G401 (cell line): Measurements from ENCODE around the gene CASD1. TPM values are rescaled to one million over a fixed set of nuclear protein-coding genes. Genes with fewer than 3 reads are reported as not detected.

ENCODE experiments used
- DNase-seq: peaks from one replicate; pipeline ENCODE4 v3.0.0-alpha.2; 2015; ENCODE audit warnings: low spot score
- in situ Hi-C: cut with HindIII; loops from 2 replicates; pipeline ENCODE4 v1.10.0; 2016; ENCODE audit warnings: low sequenced_read_pairs, mixed read lengths
- total RNA-seq: library from RNA; depleted of rRNA; stranded (reverse); fragments of >200 nt; shearing (Covaris generic); gene quantifications from 2 replicates; pipeline ENCODE4 v1.2.3, GENCODE V29; 2014

Gene CASD1
- total RNA-seq, 1 experiment from 2014 or later: 22.3 TPM

- in situ Hi-C loops: no loop called here
- peak; percentile 68 for DNase-seq
Observed at GRCh38 chr7:94510582-94511496, 1.2 kb downstream of the CASD1 start.

- DNase-seq: peak; percentile 44
- in situ Hi-C loops: no loop called here
Observed at GRCh38 chr7:94511718-94512117, 2.1 kb downstream of the CASD1 start.

- no peak for DNase-seq
- in situ Hi-C loops: no loop called here
Observed at GRCh38 chr7:94512735-94513564, 3.3 kb downstream of the CASD1 start.

- no peak for DNase-seq
- in situ Hi-C loops: no loop called here
Observed at GRCh38 chr7:94513565-94513860, 3.9 kb downstream of the CASD1 start.

- DNase-seq: peak; percentile 11
- in situ Hi-C loops: no loop called here
Observed at GRCh38 chr7:94514140-94514889, 4.7 kb downstream of the CASD1 start.

- in situ Hi-C loops: no loop called here
- no peak for DNase-seq
Observed at GRCh38 chr7:94514917-94515316, 5.3 kb downstream of the CASD1 start.

- in situ Hi-C loops: no loop called here
- no peak for DNase-seq
Observed at GRCh38 chr7:94525923-94526322, 16.3 kb downstream of the CASD1 start.

- no peak for DNase-seq
- in situ Hi-C loops: no loop called here
Observed at GRCh38 chr7:94529516-94529915, 19.9 kb downstream of the CASD1 start.

- in situ Hi-C loops: no loop called here
- DNase-seq: no peak
Observed at GRCh38 chr7:94530109-94530508, 20.5 kb downstream of the CASD1 start.

GRCh38 chr7:94532676-94533075 is 23.1 kb downstream of the CASD1 start:
- no peak for DNase-seq
- in situ Hi-C loops: no loop called here

- no peak for DNase-seq
- in situ Hi-C loops: no loop called here
Observed at GRCh38 chr7:94540428-94540827, 30.8 kb downstream of the CASD1 start.

- no peak for DNase-seq
- in situ Hi-C loops: no loop called here
Observed at GRCh38 chr7:94547126-94547525, 37.5 kb downstream of the CASD1 start.

GRCh38 chr7:94556028-94556427 is 46.4 kb downstream of the CASD1 start:
- in situ Hi-C loops: no loop called here
- no peak for DNase-seq

- DNase-seq: no peak
- in situ Hi-C loops: no loop called here
Observed at GRCh38 chr7:94557215-94557614, 47.6 kb downstream of the CASD1 start.

GRCh38 chr7:94559972-94560371 is 50.4 kb downstream of the CASD1 start:
- DNase-seq: no peak
- in situ Hi-C loops: no loop called here

GRCh38 chr7:94561841-94562514 is 52.4 kb downstream of the CASD1 start:
- in situ Hi-C loops: no loop called here
- DNase-seq: no peak

GRCh38 chr7:94562525-94562924 is 52.9 kb downstream of the CASD1 start:
- in situ Hi-C loops: no loop called here
- no peak for DNase-seq

- DNase-seq: no peak
- in situ Hi-C loops: no loop called here
Observed at GRCh38 chr7:94565247-94565894, 55.8 kb downstream of the CASD1 start.

- no peak for DNase-seq
- in situ Hi-C loops: no loop called here
Observed at GRCh38 chr7:94567396-94567795, 57.8 kb downstream of the CASD1 start.
